GM19372 (cell line): ENCODE measurements around the gene PDXDC1.
"Not testable (repeated sequence)": the region's sequence is repeated elsewhere in the genome, so short reads cannot be mapped to it uniquely, and the experiment has no call there.

Experiments used
- ATAC-seq: cut with Tn5 transposase; IDR thresholded peaks from one replicate; pipeline ENCODE4 v1.9.1; 2021; ENCODE audit warnings: mild to moderate bottlenecking, low read depth, moderate library complexity; ENCODE audit not compliant: unreplicated experiment

Gene PDXDC1

DNA sequence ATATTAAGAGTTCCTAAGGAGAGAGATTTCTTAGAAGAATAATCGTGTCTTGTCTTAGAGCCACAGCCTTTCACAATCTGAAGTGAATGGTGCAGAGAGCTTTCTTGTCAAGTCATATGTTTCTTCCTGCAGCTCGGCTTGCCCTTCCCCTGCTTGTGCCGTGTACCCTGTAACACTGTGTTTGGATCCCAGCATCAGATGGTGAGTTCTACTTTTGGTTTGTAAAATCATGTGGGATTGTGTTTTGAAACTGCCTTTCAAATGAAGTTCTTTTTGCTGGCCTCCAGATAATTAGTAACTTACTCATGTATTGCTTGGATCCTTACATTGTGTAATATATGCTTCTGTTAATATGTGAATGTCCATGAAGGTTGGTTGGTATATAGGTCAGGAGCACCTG, 33.8 kb downstream of the PDXDC1 start:
- not testable (repeated sequence) for ATAC-seq

DNA sequence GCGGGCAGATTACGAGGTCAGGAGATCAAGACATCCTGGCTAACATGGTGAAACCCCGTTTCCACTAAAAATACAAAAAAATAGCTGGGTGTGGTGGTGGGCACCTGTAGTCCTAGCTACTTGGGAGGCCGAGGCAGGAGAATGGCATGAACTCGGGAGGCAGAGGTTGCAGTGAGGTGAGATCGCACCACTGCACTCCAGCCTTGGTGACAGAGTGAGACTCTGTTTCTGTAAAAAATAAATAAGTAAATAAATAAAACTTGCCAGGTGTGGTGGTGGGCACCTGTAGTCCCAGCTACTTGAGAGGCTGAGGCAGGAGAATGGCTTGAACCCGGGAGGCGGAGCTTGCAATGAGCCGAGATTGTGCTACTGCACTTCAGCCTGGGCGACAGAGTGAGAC, 38.1 kb downstream of the PDXDC1 start:
- ATAC-seq: not testable (repeated sequence)

DNA sequence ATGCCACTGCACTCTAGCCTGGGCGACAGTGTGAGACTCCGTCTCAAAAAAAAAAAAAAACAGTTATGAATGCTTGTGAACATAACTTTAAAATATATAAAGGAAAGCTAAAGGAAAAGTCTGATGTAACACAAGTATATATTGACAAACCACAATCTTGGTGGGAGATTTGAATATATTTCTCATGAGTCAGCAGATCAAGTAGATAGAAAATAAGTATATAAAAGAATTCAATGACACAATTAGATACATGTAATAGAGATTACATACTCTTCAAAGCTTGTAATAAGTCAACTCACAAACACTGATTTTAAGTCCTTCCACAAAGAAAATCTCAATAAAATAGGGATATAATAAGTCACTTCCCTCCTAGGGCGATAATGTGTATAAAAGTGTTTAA, 40.8 kb downstream of the PDXDC1 start:
- ATAC-seq: not testable (repeated sequence)

DNA sequence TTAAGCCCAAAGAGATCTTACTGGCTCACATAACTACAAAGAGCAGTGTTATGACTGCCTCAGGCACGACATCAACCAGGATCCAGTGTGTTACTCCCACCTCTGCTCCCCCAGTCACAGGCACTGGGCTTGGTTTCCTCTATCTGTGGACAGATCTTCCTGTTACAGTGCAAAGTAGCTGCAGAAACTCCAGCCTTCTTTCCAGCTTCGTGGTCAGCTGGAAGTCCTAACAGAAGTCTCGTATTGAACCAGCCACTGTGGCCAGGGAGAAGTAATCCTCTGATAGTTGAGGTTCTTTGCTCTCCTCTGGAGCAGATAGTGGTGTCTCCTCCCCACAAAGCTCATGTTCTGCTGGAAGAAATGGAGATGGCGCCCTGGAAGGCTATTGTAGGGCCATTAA, 41.5 kb downstream of the PDXDC1 start:
- not testable (repeated sequence) for ATAC-seq

DNA sequence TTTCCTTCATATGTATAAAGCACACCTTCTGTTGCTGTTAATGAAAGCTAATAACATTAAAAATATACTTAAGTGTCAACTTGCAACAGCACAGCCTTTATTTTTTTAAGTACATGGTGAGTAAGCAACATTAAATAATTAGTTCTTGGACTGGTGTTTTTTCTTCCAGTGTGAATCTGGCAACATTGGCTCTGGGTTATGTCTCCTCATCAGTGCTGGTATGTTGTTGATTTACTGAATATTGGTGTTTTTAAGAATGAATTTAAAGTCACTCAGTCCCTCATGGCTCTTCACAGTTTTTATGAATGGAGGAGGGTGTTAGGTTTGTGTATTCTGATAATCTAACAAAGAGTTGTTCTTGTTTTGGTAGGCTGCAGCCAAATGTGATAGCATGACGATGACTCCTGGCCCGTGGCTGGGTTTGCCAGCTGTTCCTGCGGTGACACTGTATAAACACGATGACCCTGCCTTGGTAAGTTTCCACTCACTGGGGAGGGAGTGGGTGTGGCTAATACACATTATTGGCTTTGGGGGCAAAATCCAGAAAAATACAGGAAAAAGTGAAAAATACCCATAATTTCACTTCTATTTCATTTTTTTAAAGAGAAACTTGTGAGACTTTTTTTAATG, 42.2 kb downstream of the PDXDC1 start:
- not testable (repeated sequence) for ATAC-seq

GRCh38 chr16:15021429-15021828, 46.6 kb downstream of the PDXDC1 start:
- not testable (repeated sequence) for ATAC-seq

DNA sequence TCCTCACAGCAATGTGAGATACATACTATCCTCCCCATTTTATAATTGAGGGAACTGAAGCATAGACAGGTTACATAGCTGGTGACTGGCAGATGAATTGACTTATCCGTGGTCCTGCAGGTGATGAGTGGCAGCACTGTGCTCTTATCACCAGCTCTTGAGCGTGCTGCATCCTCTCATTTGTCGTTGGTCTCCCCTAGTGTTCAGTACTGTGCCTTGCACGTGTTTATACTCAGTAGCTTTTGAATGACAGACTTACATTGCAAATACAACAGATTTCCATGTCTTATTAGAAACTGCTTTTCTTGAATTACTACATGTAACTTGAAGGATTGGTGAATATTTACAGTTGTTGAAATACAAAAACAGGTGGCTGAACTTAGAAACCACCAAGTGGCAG, 47.4 kb downstream of the PDXDC1 start:
- ATAC-seq: peak; percentile 78

GRCh38 chr16:15023381-15024077, 48.7 kb downstream of the PDXDC1 start:
- not testable (repeated sequence) for ATAC-seq

- ATAC-seq: not testable (repeated sequence)
Measured at GRCh38 chr16:15024858-15025199, 50.0 kb downstream of the PDXDC1 start.

DNA sequence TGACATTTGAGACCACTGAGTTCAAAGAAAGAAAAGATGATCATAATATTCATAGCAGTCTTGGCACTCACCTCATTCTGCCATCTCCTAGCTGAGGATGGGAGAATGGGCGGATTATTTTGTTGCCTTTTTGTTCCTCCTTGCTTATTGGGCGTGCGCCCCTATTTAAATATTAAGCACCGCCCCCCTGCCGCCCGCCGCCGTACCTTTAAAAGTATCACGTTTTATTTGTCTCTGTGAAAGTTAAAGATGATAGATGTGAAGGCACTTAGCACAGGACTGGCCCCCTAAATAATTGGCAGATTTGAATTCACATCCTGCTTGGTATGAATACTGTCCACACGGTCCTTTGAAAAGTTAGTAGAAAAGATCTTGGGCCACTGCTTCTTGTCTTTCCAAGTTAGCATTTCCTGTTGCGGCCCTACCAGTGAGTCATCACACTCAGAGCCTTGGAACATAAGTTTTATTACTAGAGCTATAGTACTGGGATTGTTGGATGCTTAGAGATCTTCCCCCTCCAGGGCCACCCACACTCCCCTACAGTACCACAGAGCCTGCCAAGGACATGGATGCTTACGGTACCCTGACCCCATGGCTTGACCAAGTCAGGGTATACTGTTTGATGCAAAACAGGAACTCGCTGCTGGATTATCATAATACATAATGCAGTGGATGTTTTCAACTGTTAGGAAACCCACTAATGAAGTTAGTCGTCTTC, 50.6 kb downstream of the PDXDC1 start:
- ATAC-seq: not testable (repeated sequence)

DNA sequence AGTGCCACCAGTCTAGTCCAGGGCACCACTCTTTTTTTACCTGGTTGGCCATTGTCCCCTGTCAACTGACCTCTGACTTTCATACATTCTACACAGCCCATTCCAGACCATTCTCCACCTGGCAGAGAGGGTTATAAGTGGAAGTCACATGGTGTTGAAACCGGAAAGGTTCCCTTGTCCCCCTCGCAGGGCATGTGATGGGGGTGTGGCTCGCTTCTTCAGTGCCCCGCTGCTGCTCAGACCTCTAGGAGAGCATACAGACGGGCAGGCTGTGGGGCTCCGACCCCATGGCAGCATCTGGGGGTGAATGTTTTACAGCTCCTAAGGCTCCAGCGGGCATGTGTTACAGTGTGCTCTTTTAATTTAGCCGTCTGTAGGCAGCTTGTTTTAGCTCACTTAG, 52.2 kb downstream of the PDXDC1 start:
- not testable (repeated sequence) for ATAC-seq

- ATAC-seq: not testable (repeated sequence)
Measured at GRCh38 chr16:15027503-15028344, 52.9 kb downstream of the PDXDC1 start.

DNA sequence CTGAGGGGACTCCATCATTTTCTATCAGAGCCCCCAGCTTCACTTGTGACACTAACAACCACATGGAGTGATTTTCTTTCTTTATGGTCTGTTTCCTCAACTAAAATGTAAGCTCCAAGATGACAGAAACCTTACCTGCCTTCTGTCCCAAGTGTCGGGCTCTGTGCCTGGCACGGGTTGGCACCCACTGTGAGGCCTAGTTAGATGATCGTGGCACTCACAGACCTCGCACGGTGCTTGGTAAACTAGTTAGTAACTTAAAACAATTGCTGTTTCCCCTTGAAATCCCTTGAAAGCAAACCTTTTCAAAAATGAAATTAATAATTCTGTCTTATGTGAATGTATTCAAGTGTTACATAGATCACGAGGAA, 53.5 kb downstream of the PDXDC1 start:
- not testable (repeated sequence) for ATAC-seq

DNA sequence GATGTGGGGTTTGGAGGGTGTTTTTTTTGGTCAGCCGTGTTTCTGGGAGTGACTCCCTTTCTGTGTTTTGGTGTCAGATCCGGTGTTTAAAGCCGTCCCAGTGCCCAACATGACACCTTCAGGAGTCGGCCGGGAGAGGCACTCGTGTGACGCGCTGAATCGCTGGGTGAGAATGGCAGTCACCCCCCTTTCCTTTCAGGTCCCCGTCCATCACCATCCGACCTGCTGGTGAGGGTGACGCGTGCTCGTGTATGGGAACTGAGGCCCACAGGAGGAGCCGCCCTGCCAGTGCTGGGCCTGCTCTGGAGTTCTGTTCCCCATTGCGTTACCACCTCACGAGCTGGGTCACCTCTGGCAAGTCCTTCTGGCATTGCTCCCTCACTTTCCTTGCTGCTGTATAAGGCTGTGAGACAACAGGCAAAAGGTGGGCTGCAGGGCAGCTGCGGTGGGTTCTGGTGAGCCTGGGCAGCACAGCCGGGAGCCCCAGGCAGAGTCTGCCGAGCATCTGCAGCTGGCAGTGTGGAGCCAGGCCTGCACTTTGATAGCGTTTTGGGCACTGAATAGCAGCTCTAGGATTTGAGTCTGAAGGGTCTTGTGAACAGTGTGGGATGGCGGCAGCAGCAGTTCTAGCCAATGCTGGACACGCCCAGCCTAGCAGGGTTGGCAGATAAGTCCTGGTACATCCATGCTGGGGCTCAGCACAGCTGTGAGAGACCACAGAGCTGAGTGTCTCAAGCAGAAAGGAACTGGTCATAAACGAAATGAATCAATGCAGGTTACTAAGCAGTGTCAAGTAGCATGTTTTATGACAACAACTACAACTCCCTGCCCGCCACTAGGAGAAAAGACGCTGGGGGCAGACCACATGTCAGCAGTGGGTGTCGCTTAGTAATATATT, 54.2 kb downstream of the PDXDC1 start:
- ATAC-seq: not testable (repeated sequence)

DNA sequence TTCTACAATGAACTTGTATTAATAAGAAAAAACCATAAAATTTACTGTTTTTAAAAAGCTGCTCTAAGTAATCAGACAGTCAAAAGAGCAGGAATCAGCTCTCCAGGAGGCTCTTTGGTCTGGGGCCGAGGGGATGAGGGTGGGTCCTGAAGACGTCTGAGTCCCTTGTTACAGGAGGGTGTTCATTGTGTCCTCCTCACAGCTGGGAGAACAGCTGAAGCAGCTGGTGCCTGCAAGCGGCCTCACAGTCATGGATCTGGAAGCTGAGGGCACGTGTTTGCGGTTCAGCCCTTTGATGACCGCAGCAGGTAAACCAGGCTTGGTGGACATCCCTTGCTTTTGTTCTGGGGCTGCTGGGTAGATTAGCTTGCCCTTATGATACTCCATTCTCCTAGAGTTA, 54.9 kb downstream of the PDXDC1 start:
- ATAC-seq: not testable (repeated sequence)

GRCh38 chr16:15031179-15031578, 56.4 kb downstream of the PDXDC1 start:
- no peak for ATAC-seq

- no peak for ATAC-seq
Measured at GRCh38 chr16:15031586-15031985, 56.8 kb downstream of the PDXDC1 start.

DNA sequence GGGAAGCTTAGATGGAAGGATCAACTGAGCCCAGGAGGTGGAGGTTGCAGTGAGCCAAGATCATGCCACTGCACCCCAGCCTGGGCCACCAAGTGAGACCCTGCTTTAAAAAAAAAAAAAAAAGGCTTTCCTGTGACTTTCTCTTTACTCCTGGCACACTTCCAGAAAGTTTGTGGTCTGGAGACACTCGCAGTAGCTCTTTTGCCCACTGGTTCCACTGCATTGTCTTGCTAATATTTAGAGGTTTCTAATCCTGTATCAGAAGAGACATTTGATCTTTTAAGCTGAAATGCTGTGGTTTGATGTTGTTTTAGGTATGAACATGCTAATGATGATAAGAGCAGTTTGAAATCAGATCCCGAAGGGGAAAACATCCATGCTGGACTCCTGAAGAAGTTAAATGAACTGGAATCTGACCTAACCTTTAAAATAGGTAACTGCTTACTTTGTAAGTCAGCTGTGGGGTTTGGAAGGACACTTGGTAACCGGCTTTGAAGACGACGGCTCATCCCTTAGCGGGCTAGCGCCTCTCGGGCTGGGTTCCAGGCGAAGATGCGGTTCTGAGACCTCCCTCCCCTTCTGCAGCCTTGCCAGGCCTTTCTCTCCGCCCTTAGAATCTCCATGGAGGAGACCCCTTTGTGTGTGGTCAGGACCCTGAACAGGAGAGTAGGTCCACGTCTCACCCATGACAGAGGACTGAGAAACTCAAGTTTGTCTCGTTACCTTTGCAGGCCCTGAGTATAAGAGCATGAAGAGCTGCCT, 57.9 kb downstream of the PDXDC1 start:
- no peak for ATAC-seq

- ATAC-seq: no peak
Measured at GRCh38 chr16:15033309-15033707, 58.5 kb downstream of the PDXDC1 start.
